IPS-18a (cell line): ENCODE measurements around the gene SPATA32.

ENCODE experiments used
- H3K27ac ChIP-seq: one replicate; pipeline ENCODE4 v1.5.1; 2013; ENCODE audit warnings: low read length
- H3K27me3 ChIP-seq: one replicate; pipeline ENCODE4 v1.6.1; 2013; ENCODE audit warnings: mild to moderate bottlenecking, low read length; ENCODE audit not compliant: control insufficient read depth, insufficient read depth
- H3K36me3 ChIP-seq: one replicate; pipeline ENCODE4 v1.6.1; 2013; ENCODE audit warnings: low read depth, low read length; ENCODE audit not compliant: control insufficient read depth
- H3K4me1 ChIP-seq: one replicate; pipeline ENCODE4 v1.6.1; 2013; ENCODE audit warnings: low read depth, low read length; ENCODE audit not compliant: control insufficient read depth
- H3K4me3 ChIP-seq: one replicate; pipeline ENCODE4 v1.5.1; 2013; ENCODE audit warnings: low read length
- H3K9ac ChIP-seq: one replicate; pipeline ENCODE4 v1.6.1; 2013; ENCODE audit warnings: mild to moderate bottlenecking, low read length, moderate library complexity
- H3K9me3 ChIP-seq: one replicate; pipeline ENCODE4 v1.6.1; 2013; ENCODE audit warnings: low read depth, low read length; ENCODE audit not compliant: control insufficient read depth

SPATA32 gene

GRCh38 chr17:45292696-45293412, 31.0 kb upstream of the SPATA32 start:
- Histone ChIP-seq H3K27me3 (no peaks in the 10 kb centered on the region), H3K36me3 (peaks cover 2% of the 10 kb centered on the region), H3K4me3 (no peak overlapping the region), H3K4me1 (no peaks in the 10 kb centered on the region), H3K9ac (no peak overlapping the region), H3K9me3 (no peaks in the 10 kb centered on the region), H3K27ac (no peak overlapping the region)

- no peak overlapping the region for H3K9ac ChIP-seq
- H3K27ac ChIP-seq = no peak overlapping the region
- H3K27me3 ChIP-seq = no peaks in the 10 kb centered on the region
- no peaks in the 10 kb centered on the region for H3K4me1 ChIP-seq
- no peaks in the 10 kb centered on the region for H3K9me3 ChIP-seq
- H3K4me3 ChIP-seq = no peak overlapping the region
- peaks cover 9% of the 10 kb centered on the region for H3K36me3 ChIP-seq
Observed at GRCh38 chr17:45291171-45291805, 29.4 kb upstream of the SPATA32 start.

- Histone ChIP-seq H3K4me1 (no peaks in the 10 kb centered on the region), H3K4me3 (no peak overlapping the region), H3K9me3 (no peaks in the 10 kb centered on the region), H3K27me3 (no peaks in the 10 kb centered on the region), H3K27ac (no peak overlapping the region), H3K9ac (no peak overlapping the region), H3K36me3 (peaks cover 9% of the 10 kb centered on the region)
Observed at GRCh38 chr17:45290269-45290765, 28.4 kb upstream of the SPATA32 start.

GRCh38 chr17:45289301-45290268, 27.7 kb upstream of the SPATA32 start:
- no peaks in the 10 kb centered on the region for H3K27me3 ChIP-seq
- H3K36me3 ChIP-seq = peaks cover 12% of the 10 kb centered on the region
- no peak overlapping the region for H3K9ac ChIP-seq
- H3K9me3 ChIP-seq = no peaks in the 10 kb centered on the region
- no peak overlapping the region for H3K4me3 ChIP-seq
- H3K4me1 ChIP-seq = no peaks in the 10 kb centered on the region
- no peak overlapping the region for H3K27ac ChIP-seq

- no peak overlapping the region for H3K4me3 ChIP-seq
- no peaks in the 10 kb centered on the region for H3K9me3 ChIP-seq
- no peak overlapping the region for H3K9ac ChIP-seq
- no peaks in the 10 kb centered on the region for H3K4me1 ChIP-seq
- H3K27ac ChIP-seq = no peak overlapping the region
- H3K27me3 ChIP-seq = no peaks in the 10 kb centered on the region
- H3K36me3 ChIP-seq = peaks cover 12% of the 10 kb centered on the region
Observed at GRCh38 chr17:45288825-45289224, 26.9 kb upstream of the SPATA32 start.

- no peaks in the 10 kb centered on the region for H3K4me1 ChIP-seq
- no peak overlapping the region for H3K27ac ChIP-seq
- H3K27me3 ChIP-seq = no peaks in the 10 kb centered on the region
- no peak overlapping the region for H3K9ac ChIP-seq
- no peak overlapping the region for H3K4me3 ChIP-seq
- H3K36me3 ChIP-seq = peaks cover 12% of the 10 kb centered on the region
- H3K9me3 ChIP-seq = no peaks in the 10 kb centered on the region
Observed at GRCh38 chr17:45287526-45288500, 25.9 kb upstream of the SPATA32 start.

DNA sequence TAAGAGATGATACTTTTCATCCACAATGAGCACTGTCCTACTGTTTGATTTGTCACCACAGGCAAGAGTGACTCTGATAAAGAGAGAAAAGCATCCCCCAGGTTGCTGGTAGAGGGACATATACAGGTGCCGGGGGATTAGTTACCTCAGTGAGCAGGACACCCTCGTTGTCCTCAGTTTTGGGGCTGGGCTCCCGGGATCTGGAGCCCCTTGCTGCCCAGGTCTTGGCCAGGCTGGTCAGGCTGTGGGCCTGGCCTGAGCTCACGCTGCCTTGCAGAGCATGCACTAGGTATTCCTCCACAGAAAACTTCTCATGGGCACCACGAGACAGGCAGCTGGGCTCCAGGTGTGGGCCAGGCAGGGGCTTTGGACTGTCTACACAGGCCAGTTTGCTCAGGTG, 24.4 kb upstream of the SPATA32 start:
- H3K9me3 ChIP-seq = no peaks in the 10 kb centered on the region
- H3K4me1 ChIP-seq = no peaks in the 10 kb centered on the region
- H3K4me3 ChIP-seq = no peak overlapping the region
- no peaks in the 10 kb centered on the region for H3K27me3 ChIP-seq
- H3K36me3 ChIP-seq = peaks cover 17% of the 10 kb centered on the region
- H3K9ac ChIP-seq = no peak overlapping the region
- H3K27ac ChIP-seq = no peak overlapping the region

GRCh38 chr17:45284176-45285140, 22.6 kb upstream of the SPATA32 start:
- H3K27me3 ChIP-seq = no peaks in the 10 kb centered on the region
- H3K27ac ChIP-seq = no peak overlapping the region
- H3K36me3 ChIP-seq = peaks cover 20% of the 10 kb centered on the region
- no peak overlapping the region for H3K4me3 ChIP-seq
- no peak overlapping the region for H3K9ac ChIP-seq
- no peaks in the 10 kb centered on the region for H3K4me1 ChIP-seq
- no peaks in the 10 kb centered on the region for H3K9me3 ChIP-seq

DNA sequence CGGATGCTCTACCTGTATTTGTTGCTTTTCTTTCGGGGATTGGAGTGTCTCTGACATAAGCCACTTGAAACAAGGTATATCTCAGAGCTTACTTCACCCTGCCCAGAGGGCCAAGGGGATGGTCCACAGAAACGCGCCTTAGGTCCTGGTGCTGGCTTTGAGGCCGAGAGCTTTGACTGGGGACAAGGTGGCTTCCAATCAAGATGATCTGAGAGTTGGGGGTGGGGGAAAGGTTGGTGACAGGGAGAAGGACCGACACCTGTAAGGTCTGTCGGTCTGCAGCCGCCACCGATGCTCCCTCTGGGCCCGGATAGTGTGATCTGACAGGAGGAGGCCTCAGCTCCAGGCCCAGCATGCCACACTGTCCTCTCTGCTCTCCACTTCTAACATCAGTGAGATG, 21.8 kb upstream of the SPATA32 start:
- no peak overlapping the region for H3K4me3 ChIP-seq
- no peak overlapping the region for H3K27ac ChIP-seq
- H3K4me1 ChIP-seq = no peaks in the 10 kb centered on the region
- no peak overlapping the region for H3K9ac ChIP-seq
- H3K27me3 ChIP-seq = no peaks in the 10 kb centered on the region
- H3K9me3 ChIP-seq = no peaks in the 10 kb centered on the region
- H3K36me3 ChIP-seq = peaks cover 19% of the 10 kb centered on the region
